H1 (cell line): ENCODE data around the gene KRABD2.

Experiments
- CREB1 ChIP-seq: IDR thresholded peaks from 2 replicates; pipeline ENCODE4 v1.6.1; 2012; ENCODE audit warnings: inconsistent platforms
- CTBP2 ChIP-seq: IDR thresholded peaks from 2 replicates; pipeline ENCODE4 v1.7.0; 2011; ENCODE audit warnings: borderline replicate concordance, mild to moderate bottlenecking, moderate library complexity, mixed read lengths, low read length; ENCODE audit not compliant: insufficient read depth, insufficient read length
- EGR1 ChIP-seq: IDR thresholded peaks from 2 replicates; pipeline ENCODE4 v1.6.1; 2011; ENCODE audit warnings: low read depth, low read length, borderline replicate concordance
- KDM4A ChIP-seq: IDR thresholded peaks from one replicate; pipeline ENCODE4 v1.7.1; 2012; ENCODE audit warnings: low read depth, mild to moderate bottlenecking, moderate library complexity, low read length, inconsistent platforms; ENCODE audit not compliant: severe bottlenecking
- PHF8 ChIP-seq: fragments of 200-600 bp; sonication (generic); conservative IDR thresholded peaks from 2 replicates; pipeline ENCODE4 v1.7.1; 2012; ENCODE audit warnings: low read depth, mild to moderate bottlenecking, inconsistent platforms, low read length, moderate library complexity
- POLR2A ChIP-seq, 2 experiments: IDR thresholded peaks; 1 replicate in 1 of 2; 2 replicates in 1 of 2; pipeline ENCODE4 v1.6.1; 2011; ENCODE audit warnings: low read depth in 2 of 2, low read length in 2 of 2, mild to moderate bottlenecking in 2 of 2; ENCODE audit errors: control extremely low read depth in 1 of 2
- TF ChIP-seq, protein P1 (sequence below): fragments of 300-600 bp; sonication (generic); IDR thresholded peaks from 2 replicates; pipeline ENCODE4 v1.7.1; 2012; ENCODE audit warnings: low read length, moderate library complexity, mild to moderate bottlenecking, inconsistent platforms; ENCODE audit not compliant: insufficient replicate concordance

Gene KRABD2

DNA sequence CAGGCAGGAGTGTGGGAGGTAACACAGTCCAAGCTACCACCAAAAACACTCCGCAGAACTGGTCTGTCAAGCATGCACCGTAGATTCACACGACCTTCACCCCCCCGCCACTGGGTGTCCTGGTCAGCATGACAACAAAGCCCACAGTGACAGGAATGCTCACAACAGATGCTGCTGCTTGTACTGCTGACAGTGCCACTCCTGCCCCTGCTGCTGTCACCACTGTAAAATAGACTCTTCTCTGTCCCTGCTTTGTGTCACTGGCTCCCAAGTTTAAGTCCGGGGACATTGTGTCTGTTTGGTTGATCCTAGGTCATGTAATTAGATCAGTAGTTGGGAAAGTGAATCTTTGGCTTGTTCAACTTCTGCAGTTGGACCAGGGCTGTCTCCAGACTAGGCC, 43.8 kb downstream of the KRABD2 start (continued):
- TF ChIP-seq, protein P1, sequence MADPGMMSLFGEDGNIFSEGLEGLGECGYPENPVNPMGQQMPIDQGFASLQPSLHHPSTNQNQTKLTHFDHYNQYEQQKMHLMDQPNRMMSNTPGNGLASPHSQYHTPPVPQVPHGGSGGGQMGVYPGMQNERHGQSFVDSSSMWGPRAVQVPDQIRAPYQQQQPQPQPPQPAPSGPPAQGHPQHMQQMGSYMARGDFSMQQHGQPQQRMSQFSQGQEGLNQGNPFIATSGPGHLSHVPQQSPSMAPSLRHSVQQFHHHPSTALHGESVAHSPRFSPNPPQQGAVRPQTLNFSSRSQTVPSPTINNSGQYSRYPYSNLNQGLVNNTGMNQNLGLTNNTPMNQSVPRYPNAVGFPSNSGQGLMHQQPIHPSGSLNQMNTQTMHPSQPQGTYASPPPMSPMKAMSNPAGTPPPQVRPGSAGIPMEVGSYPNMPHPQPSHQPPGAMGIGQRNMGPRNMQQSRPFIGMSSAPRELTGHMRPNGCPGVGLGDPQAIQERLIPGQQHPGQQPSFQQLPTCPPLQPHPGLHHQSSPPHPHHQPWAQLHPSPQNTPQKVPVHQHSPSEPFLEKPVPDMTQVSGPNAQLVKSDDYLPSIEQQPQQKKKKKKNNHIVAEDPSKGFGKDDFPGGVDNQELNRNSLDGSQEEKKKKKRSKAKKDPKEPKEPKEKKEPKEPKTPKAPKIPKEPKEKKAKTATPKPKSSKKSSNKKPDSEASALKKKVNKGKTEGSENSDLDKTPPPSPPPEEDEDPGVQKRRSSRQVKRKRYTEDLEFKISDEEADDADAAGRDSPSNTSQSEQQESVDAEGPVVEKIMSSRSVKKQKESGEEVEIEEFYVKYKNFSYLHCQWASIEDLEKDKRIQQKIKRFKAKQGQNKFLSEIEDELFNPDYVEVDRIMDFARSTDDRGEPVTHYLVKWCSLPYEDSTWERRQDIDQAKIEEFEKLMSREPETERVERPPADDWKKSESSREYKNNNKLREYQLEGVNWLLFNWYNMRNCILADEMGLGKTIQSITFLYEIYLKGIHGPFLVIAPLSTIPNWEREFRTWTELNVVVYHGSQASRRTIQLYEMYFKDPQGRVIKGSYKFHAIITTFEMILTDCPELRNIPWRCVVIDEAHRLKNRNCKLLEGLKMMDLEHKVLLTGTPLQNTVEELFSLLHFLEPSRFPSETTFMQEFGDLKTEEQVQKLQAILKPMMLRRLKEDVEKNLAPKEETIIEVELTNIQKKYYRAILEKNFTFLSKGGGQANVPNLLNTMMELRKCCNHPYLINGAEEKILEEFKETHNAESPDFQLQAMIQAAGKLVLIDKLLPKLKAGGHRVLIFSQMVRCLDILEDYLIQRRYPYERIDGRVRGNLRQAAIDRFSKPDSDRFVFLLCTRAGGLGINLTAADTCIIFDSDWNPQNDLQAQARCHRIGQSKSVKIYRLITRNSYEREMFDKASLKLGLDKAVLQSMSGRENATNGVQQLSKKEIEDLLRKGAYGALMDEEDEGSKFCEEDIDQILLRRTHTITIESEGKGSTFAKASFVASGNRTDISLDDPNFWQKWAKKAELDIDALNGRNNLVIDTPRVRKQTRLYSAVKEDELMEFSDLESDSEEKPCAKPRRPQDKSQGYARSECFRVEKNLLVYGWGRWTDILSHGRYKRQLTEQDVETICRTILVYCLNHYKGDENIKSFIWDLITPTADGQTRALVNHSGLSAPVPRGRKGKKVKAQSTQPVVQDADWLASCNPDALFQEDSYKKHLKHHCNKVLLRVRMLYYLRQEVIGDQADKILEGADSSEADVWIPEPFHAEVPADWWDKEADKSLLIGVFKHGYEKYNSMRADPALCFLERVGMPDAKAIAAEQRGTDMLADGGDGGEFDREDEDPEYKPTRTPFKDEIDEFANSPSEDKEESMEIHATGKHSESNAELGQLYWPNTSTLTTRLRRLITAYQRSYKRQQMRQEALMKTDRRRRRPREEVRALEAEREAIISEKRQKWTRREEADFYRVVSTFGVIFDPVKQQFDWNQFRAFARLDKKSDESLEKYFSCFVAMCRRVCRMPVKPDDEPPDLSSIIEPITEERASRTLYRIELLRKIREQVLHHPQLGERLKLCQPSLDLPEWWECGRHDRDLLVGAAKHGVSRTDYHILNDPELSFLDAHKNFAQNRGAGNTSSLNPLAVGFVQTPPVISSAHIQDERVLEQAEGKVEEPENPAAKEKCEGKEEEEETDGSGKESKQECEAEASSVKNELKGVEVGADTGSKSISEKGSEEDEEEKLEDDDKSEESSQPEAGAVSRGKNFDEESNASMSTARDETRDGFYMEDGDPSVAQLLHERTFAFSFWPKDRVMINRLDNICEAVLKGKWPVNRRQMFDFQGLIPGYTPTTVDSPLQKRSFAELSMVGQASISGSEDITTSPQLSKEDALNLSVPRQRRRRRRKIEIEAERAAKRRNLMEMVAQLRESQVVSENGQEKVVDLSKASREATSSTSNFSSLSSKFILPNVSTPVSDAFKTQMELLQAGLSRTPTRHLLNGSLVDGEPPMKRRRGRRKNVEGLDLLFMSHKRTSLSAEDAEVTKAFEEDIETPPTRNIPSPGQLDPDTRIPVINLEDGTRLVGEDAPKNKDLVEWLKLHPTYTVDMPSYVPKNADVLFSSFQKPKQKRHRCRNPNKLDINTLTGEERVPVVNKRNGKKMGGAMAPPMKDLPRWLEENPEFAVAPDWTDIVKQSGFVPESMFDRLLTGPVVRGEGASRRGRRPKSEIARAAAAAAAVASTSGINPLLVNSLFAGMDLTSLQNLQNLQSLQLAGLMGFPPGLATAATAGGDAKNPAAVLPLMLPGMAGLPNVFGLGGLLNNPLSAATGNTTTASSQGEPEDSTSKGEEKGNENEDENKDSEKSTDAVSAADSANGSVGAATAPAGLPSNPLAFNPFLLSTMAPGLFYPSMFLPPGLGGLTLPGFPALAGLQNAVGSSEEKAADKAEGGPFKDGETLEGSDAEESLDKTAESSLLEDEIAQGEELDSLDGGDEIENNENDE = no peak
- TF ChIP-seq POLR2A (IDR thresholded peaks at IDR 0.05; ENCODE audit: control extremely low read depth in 1 of 2, low read depth in 2 of 2, low read length in 2 of 2) = no peak
- TF ChIP-seq EGR1 = no peak
- TF ChIP-seq CTBP2 = no peak
- TF ChIP-seq KDM4A = no peak
- TF ChIP-seq PHF8 = no peak
- TF ChIP-seq CREB1 = no peak
